ENCODE measurements around the gene AOX1.

DNA sequence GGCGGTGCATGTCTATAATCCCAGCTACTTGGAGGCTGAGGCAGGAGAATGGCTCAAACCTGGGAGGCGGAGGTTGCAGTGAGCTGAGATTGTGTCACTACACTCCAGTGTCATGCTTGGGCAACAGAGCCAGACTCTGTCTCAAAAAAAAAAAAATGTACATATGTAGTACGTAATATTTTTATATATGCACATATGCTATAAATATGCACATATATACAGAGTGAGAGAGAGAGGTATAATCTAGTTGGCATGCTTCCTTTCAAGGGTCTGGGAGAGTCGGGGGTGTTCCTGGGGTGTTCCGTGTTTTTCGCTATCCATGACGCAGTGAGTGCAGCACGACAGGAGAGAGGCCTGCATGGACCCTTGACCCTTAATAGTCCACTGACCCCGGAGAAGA is 83.5 kb downstream of the AOX1 start:
- TF ChIP-seq CTCF (IDR thresholded peaks at IDR 0.05; ENCODE audit: control extremely low read depth in 1 of 3, insufficient read depth in 1 of 3, low read depth in 1 of 3, low read length in 3 of 3) (no peak), POLR2A (IDR thresholded peaks at IDR 0.05; ENCODE audit: control extremely low read depth in 1 of 2, low read depth in 2 of 2, low read length in 2 of 2) (no peak), RFX5 (IDR thresholded peaks at IDR 0.05; ENCODE audit: borderline replicate concordance, low read depth, low read length) (no peak), TAF7 (optimal IDR thresholded peaks at IDR 0.05; ENCODE audit: borderline replicate concordance, low read depth, low read length) (no peak), SP4 (IDR thresholded peaks at IDR 0.05; ENCODE audit: low read length) (no peak), EZH2 (IDR thresholded peaks at IDR 0.05; ENCODE audit: low read depth, low read length, severe bottlenecking) (no peak), ATF2 (IDR thresholded peaks at IDR 0.05; ENCODE audit: low read length) (no peak), CHD2 (IDR thresholded peaks at IDR 0.05; ENCODE audit: low read length) (no peak), YY1 (IDR thresholded peaks at IDR 0.05; ENCODE audit: low read depth, low read length) (no peak), ATF3 (IDR thresholded peaks at IDR 0.05; ENCODE audit: insufficient read depth, low read depth, low read length) (no peak), TCF12 (IDR thresholded peaks at IDR 0.05; ENCODE audit: low read depth, low read length) (no peak), EGR1 (IDR thresholded peaks at IDR 0.05; ENCODE audit: borderline replicate concordance, low read depth, low read length) (no peak), RXRA (IDR thresholded peaks at IDR 0.05; ENCODE audit: insufficient read depth, low read depth, low read length) (no peak)
